Hematopoietic multipotent progenitor cell treated with erythropoietin and hydrocortisone succinate and interleukin-3 and kit ligand, for 15 days (in vitro differentiated cells): ENCODE measurements around the gene WDR17.

Experiments
- DNase-seq: peaks from one replicate; pipeline ENCODE4 v3.0.0-alpha.2; 2015; ENCODE audit warnings: low spot score

WDR17 gene

GRCh38 chr4:176099314-176099713, 33.7 kb downstream of the WDR17 start:
- no peak for DNase-seq

GRCh38 chr4:176102414-176103063, 36.9 kb downstream of the WDR17 start:
- DNase-seq, result no peak

- DNase-seq, result no peak
These were observed 42.1 kb downstream of the WDR17 start for GRCh38 chr4:176107695-176108094.

- no peak for DNase-seq
These were observed 58.2 kb downstream of the WDR17 start for GRCh38 chr4:176123710-176124407.

- no peak for DNase-seq
These were observed 59.4 kb downstream of the WDR17 start for GRCh38 chr4:176125063-176125462.

- no peak for DNase-seq
These were observed 69.0 kb downstream of the WDR17 start for GRCh38 chr4:176134670-176135069.

- DNase-seq, result no peak
These were observed 72.0 kb downstream of the WDR17 start for GRCh38 chr4:176137631-176138030.

GRCh38 chr4:176139518-176139917, 73.9 kb downstream of the WDR17 start:
- no peak for DNase-seq

- DNase-seq, result no peak
These were observed 76.6 kb downstream of the WDR17 start for GRCh38 chr4:176142253-176142652.

- DNase-seq, result no peak
These were observed 84.2 kb downstream of the WDR17 start for GRCh38 chr4:176149680-176150355.

- DNase-seq, result no peak
These were observed 84.7 kb downstream of the WDR17 start for GRCh38 chr4:176150356-176150682.

- no peak for DNase-seq
These were observed 85.1 kb downstream of the WDR17 start for GRCh38 chr4:176150704-176151103.

GRCh38 chr4:176153124-176153523, 87.5 kb downstream of the WDR17 start:
- no peak for DNase-seq

GRCh38 chr4:176156656-176157055, 91.0 kb downstream of the WDR17 start:
- DNase-seq, result no peak

GRCh38 chr4:176163041-176163440, 97.4 kb downstream of the WDR17 start:
- DNase-seq, result no peak

GRCh38 chr4:176185051-176185450, 119.4 kb downstream of the WDR17 start:
- no peak for DNase-seq

- DNase-seq, result no peak
These were observed 120.4 kb downstream of the WDR17 start for GRCh38 chr4:176186067-176186466.

GRCh38 chr4:176186671-176187395, 121.2 kb downstream of the WDR17 start:
- no peak for DNase-seq

GRCh38 chr4:176187624-176188023, 122.0 kb downstream of the WDR17 start:
- DNase-seq, result no peak

GRCh38 chr4:176188654-176189053, 123.0 kb downstream of the WDR17 start:
- DNase-seq, result no peak

- DNase-seq, result no peak
These were observed 124.5 kb downstream of the WDR17 start for GRCh38 chr4:176189891-176190795.

- DNase-seq, result no peak
These were observed 126.3 kb downstream of the WDR17 start for GRCh38 chr4:176191974-176192373.
